NCI-H146 treated with DMSO at 0.1 percent for 48 hours (cell line): ENCODE data around the gene PKDREJ.

ENCODE experiments used
- DNase-seq: peaks from one replicate; lab custom pipeline; 2025; ENCODE audit not compliant: unreplicated experiment; lab: John Stamatoyannopoulos, UW

PKDREJ gene

GRCh38 chr22:46289244-46289891 lies 26.2 kb upstream of the PKDREJ start:
- no peak for DNase-seq

GRCh38 chr22:46288846-46289243 lies 25.7 kb upstream of the PKDREJ start:
- DNase-seq, result no peak

GRCh38 chr22:46287873-46288751 lies 25.0 kb upstream of the PKDREJ start:
- DNase-seq, result no peak

DNA sequence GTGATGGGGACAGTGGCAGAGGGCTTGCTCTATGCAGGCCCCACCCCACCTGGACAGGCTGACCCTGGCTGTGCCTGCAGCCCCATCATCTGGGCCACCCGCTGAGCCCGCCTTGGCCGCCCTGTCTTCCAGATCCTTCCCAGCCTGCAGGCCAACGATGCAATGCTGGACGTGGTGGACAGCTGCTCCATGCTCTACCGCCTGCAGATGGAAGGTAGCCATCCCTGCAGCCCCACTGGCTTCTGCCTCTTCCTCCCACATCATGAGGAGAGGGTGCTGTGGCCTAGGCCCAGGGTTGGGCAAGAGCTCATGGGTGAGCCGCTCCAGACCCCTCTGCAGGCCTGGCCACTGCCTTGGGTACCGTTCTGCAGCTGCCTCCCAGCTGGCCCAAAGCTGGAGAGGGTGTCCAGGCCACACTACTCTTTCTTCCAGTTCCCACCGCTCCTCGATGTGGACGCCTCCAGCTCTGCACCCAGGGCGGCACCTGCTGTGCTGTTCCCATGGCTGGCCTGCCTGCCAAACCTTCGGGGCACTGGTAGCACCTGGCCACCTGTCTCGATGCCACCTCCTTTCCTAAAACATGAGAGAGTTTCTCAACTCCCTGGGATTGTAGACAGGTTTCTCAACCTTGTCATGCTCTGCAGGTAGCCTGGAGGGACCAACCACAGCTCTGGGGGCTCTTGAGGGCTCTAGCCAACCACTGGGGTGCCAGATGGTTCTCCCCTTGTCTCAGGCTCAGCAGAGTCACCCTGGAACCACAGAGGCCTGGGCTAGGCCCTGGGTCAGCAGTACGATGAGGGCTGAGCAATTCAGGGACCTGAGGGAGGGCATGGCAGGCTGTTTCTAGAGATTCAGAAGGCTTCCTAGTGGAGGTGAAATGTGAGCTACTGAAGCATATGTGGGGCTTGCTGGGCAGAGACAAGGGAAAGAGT lies 24.1 kb upstream of the PKDREJ start:
- no peak for DNase-seq

- no peak for DNase-seq
These were observed 22.9 kb upstream of the PKDREJ start for GRCh38 chr22:46286006-46286405.

GRCh38 chr22:46281866-46282678 lies 18.9 kb upstream of the PKDREJ start:
- DNase-seq, result no peak

DNA sequence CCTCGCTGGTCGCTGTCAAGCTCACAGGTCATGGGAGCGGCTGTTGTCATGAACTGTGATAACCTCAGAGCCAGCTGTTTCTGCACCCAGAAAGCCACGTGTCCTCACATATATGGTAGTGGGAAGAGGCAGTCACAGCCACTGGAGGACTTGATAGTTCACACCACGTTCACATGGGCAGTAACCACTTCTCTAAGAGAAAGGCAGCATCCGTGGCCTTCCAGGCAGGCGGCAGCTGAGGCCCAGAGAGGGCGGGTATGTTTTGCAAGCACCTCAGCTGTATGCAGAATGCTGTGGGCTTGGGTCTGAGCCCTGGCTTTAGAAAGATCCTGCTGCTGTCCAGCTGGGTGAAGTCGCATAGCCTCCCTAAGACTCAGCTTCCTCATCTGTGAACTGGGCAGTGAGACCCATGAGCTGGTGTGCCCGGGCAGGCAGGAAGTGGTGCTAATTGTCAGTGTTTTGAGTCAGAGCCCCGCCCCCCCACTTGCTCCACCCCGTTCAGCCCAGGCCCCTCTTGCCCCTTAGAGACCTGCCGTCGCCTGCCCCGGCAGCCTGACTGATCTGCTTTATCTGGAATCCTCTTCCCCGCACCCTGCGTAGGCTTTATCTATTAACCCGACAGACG lies 18.0 kb upstream of the PKDREJ start:
- no peak for DNase-seq

DNA sequence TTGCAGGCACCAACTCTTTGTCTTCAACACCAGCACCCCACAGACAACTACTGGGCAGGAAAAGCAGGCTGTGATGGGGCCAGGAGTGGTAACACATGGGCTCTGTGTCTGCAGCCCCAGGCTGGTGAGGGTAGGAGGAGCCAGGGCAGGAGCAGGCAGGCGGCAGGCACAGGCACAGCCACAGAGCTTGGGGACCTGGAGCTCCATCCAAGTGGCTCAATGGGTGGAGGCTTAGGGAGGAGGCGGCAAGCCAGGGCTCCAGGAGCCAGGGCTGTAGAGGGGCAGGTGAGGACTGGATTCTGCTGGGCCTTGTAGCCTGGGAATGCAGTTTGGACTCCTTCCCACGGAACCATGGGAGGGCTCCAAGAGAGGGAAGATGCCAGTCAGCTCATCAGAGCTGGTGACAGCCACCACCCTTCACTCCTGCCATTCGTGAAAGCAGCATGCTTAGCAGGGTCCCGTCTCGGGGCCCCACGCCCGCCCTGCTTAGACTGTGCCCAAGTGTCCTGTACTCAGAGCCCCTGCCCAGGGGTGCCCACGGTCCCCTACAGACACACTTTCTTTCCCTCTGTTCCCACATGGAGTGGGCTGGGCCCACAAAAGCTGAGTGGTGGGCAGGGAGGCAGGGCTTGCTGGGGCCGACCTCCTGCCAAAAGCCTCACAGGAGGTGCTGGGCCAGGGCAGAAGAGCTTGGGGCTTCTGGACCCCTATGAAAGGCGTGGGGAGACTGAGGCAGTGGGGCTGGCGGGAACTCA lies 17.1 kb upstream of the PKDREJ start:
- no peak for DNase-seq

DNA sequence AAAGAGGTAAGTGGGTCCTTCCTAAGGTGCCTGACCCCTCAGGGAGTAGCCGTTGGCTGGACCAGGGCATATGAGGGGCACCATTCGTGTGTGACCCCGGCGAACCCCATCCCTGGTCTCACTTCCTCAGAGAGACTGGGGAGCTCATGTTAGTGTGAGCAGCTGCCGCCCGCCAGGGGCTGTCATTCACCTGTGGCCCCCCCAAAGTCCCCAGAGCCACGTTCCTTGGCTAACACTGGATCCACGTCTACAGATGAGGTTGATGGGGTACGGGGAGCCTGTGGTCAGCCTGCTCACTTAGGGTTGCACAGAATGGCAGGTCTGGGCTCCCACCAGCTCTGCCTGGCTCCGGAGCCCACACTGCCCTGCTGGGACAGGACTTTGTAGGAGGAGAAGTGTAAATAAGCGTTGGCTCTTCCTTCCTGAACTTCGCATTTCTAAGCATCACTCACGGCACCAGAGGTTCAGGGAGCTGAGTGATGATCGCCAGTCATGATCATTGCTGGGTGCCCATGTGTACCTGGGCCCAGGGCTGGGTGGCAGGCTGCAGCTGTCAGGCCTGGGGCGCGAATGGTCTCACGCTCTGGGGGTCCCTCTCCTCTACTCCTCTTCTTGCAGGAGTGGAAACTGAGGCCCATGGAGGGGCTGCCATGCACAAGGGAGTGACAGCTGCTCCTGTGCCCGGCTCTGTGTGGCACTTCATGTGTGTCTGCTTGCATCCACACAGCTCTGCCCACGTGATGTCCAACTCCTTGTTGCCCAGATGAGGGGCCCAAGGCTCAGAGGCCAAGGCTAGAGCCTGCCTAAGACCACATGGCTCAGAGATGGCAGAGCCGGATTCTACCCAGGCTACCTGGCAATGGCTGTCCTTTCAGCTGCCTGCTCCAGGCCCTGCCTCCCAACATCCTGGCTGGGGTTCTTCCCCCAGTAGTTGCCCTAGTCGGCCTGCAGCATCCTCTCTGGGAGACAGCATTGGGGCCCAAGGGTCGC lies 15.8 kb upstream of the PKDREJ start:
- DNase-seq, result no peak

DNA sequence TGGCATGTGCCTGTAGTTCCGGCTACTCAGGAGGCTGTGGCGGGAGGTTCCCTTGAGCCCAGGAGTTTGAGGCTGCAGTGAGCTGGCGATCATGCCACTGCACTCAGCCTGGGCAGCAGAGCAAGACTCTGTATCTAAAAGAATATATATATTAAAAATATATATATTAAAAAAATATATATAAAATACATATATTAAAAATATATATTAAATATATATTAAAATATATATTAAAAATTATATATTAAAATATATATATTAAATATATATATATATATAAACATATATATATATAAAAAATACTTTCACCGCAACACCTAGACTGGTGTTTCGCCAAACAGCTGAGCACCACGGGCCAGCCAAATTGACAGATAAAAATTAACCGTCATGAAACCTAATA lies 13.4 kb upstream of the PKDREJ start:
- no peak for DNase-seq

DNA sequence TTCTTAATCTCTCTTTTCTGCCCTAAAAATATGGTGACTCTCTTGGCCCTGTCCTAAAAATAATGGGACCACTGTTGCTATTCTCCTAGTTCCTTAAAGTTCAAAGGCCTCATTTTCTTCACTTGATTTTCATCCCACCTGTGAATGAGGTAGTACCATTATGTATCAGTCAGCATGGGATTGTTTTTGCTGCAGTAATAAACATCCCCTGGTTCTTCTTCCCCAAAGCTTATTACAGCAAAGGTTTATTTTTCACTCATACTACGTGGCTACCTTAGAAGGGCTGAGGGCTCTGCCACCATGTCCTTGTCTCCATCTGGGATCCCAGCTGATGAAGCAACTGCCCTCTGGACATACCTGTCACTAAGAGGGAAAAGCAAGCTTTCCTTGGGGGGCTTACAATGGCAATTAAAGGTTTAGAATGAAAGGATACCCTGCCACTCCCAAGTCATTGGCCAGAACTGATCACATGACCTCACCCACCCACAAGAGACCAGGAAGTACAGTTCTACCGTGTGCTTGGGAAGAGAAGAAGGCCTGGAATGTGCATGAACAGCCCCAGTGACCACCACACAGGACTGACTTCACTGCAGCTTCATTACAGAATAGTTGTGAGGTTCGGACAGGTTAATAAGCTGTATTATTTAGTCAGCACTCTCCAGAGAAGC lies 12.4 kb upstream of the PKDREJ start:
- DNase-seq, result no peak

- no peak for DNase-seq
These were observed 11.2 kb upstream of the PKDREJ start for GRCh38 chr22:46274381-46274780.

GRCh38 chr22:46273432-46274148 lies 10.4 kb upstream of the PKDREJ start:
- DNase-seq, result no peak

DNA sequence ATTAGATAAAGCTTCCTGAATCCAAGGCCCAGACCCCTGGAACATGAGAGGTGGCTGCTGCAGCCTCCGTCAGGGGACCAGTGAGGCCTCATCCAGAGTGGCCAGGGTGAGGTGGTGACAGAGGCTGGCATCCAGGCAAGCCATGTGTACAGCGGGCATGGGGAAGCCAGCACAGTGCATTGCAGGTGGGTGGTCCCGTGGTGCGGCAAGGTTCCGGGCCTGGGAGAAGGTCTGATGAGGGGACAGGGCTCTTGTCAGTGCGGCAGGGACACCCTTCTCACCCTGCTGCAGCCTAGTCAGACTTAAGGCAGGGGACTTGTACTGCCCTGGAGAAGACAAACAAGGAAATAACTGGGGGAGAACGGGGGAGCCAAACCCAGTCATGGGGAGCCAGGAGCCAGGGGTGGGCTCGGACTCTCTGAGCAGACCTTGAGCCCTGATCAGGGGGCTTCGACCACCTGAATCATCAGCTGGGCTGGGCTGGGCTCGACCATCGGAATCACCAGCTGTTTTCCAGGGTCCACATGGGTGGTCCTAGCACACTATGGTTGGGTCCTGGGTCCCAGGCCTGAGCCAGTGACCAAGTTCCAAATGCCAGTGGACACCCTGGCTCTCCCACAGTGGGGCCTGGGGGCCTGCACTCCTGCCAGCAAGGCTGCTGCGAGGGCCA lies 9.8 kb upstream of the PKDREJ start:
- DNase-seq, result no peak

- no peak for DNase-seq
These were observed 9.1 kb upstream of the PKDREJ start for GRCh38 chr22:46272196-46272595.

DNA sequence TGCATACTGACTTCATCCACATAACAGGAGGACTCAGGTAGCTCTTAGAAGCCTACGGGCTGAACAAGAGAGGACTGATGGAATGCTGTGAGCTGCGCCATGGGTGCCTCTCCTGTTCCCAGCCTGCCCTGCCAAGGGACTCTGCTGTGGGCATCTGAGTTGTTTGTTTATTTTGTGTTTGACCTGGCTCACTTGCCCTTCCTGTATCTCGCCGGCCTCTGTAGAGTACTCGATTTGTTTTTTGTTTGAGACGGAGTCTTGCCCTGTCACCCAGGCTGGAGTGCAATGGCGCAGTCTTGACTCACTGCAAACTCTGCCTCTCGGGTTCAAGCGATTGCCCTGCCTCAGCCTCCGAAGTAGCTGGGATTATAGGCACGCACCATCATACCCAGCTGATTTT lies 6.4 kb upstream of the PKDREJ start:
- DNase-seq, result no peak
